HG03571 (cell line): ENCODE results near the gene PLEKHA1.

Source experiments
- ATAC-seq: cut with Tn5 transposase; IDR thresholded peaks from one replicate; pipeline ENCODE4 v1.9.1; 2021; ENCODE audit not compliant: unreplicated experiment

The PLEKHA1 gene

DNA sequence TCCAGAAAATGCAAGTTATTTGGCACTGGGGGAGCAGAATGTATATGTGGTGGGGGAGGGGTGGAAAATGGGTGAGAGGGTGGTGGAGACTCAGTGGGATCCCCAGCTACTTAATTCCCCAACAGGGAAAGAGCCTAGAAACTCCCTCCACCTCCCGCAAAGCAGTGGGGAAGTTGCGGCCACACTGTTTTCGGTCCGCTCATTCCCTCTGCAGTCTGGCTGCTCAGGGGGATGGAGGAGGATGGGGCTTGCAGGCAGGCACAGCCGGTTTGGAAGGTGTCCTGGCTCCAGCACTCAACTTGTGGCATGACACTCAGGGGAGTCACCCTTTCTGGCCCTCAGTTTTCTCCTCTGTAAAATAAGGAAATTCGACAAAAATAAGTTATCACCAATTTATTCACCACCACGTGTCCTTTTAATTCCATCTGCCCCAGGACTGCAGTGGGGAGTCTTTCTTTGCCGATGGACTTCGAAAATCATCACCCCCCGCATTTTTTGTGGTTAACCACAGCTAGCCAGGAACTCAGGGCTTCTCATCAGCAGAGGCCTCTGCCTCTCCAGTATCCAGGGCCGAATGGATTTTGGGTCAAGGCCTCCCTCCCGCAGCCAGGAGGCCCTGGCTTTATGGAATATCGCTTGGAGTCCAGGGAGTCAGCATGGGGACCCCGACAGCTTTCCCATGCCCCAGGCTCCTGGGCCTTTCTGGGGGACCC is 85.2 kb downstream of the PLEKHA1 start:
- no peak for ATAC-seq

- ATAC-seq = no peak
These were observed 86.4 kb downstream of the PLEKHA1 start for GRCh38 chr10:122460891-122461293.

GRCh38 chr10:122461367-122461728 is 86.8 kb downstream of the PLEKHA1 start, which contains the start of gene HTRA1:
HTRA1 (plus strand) TSS chr10:122461553; CDS start chr10:122461653, 100 bp downstream.
- no peak for ATAC-seq

DNA sequence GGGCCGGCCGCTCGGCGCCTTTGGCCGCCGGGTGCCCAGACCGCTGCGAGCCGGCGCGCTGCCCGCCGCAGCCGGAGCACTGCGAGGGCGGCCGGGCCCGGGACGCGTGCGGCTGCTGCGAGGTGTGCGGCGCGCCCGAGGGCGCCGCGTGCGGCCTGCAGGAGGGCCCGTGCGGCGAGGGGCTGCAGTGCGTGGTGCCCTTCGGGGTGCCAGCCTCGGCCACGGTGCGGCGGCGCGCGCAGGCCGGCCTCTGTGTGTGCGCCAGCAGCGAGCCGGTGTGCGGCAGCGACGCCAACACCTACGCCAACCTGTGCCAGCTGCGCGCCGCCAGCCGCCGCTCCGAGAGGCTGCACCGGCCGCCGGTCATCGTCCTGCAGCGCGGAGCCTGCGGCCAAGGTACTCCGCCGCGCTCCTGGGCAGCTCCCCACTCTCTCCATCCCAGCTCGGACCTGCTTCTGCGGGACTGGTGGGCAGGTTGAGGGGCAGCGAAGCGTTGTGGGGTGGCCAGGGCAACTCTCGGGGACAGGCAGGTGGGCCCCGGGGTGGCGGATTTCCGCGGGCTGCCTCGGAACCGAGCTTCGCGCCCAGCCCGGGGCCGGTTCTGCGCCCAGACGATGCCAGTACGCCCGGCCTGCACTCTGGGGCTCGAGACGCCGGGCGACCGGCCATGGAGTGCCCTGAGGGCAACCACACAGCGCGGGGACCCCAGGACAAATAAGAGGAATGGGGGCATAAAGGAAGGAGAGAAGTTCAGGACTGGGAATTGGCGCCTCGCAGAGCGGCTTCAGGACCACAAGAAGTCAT is 87.4 kb downstream of the PLEKHA1 start:
- ATAC-seq = no peak

DNA sequence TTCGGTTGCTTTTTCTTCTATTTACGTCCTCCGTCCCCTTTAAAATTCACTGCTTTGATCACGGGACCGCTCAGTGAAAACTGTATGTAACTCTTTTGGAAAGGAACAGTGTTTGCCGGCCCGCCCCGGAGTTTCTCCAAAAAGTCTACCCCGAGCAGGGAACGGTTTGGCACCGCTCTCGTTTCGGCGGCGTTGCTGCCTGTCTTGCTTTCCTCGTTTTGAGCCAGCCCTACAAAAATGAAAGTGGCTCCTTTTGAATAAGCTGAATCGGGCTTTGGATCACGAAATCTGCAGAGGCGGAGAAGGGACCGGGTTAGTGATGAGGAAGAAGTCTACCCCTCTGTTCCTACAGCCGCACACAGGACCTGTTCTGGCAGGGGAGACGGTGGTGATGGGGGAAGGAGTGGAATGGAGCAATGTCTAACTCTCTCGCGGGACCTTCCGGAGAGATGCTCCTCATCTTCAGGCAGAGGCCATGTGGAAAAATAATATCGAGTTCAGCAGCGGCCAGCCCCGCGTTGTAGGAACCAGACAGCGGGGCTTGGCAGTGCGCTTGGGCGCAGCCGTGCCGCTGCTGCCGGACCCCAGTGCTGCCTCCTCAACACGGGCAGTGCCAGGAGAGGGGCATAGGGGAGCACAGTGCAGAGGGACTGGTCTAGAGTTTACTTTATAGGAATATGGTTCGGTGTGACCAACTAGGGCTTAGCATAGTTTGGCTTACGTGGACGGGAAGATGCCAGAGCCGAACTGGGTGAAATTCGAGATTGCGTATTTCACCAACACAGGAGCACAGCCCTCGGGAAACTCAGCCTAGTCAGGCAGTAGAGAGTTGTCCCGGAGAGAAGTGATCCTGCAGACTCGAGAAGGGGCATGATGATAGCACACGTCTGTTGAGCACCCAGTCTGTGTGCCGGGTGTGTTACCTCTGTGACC is 88.3 kb downstream of the PLEKHA1 start:
- no peak for ATAC-seq

DNA sequence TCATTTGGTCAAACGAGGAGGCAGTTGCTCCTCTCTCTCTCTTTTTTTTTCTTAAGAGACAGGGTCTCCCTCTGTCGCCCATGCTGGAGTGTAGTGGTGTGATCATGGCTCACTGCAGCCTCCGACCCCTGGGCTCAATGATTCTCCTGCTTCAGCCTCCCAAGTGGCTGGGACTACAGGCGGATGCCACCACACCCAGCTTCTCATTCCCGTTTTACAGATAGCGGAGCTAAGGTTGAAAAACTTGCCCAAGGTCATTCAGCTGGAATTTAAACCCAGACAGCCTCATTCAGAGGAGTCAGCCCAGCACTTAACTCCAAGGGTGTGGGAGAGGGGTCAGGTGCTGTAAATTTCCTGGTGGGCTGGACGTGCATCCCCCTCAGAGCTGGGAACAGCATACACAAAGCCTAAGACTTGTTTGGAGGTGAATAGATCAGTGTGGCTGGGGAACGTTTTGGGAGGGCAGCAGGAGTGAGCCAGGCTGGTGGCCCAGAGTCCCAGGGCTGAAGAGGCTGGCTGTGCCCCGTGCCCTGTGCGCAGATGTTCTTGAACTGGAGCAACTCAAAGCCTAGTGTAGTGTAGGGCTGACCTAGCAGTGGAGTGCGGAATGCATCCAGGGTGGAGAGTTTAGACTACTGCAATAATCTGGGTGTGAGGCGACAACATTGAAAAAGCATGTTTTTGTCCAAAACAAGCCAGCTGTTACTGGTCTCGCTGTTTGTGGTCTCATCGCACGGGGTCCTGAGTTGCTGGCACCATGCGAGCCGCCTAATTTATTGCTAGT is 89.2 kb downstream of the PLEKHA1 start:
- ATAC-seq = no peak

DNA sequence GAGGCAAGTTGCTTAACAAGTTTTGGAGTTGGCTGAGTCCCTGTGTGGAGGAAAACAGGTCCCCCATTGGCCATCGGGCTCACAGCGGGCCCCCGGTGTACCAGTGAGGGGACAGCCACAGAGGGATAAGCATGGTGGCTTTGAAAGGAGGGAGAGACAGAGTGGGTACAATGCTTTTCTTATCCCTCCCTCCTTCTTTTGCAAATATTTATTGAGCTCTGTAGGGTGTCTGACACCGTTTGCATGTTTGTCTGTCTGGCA is 89.7 kb downstream of the PLEKHA1 start:
- no peak for ATAC-seq

DNA sequence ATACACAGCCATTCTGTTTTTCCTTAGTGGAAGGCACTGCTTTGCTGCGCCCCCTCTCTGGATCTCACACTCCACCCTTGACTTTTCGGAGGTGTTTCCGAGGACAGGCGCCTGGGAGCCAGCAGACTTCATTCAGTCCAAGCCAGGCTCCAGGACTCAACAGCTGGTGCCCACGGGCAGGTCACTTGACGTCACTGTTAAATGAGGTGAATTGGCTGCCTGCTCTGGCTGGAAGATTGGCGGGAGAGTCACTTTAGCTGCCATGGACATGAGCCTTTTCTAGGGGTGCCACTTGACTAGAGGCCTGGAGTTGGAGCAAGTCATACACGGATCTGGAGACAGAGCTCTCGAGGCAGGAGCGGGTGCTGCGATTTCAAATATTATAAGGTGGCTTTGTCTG is 90.1 kb downstream of the PLEKHA1 start:
- ATAC-seq = no peak

DNA sequence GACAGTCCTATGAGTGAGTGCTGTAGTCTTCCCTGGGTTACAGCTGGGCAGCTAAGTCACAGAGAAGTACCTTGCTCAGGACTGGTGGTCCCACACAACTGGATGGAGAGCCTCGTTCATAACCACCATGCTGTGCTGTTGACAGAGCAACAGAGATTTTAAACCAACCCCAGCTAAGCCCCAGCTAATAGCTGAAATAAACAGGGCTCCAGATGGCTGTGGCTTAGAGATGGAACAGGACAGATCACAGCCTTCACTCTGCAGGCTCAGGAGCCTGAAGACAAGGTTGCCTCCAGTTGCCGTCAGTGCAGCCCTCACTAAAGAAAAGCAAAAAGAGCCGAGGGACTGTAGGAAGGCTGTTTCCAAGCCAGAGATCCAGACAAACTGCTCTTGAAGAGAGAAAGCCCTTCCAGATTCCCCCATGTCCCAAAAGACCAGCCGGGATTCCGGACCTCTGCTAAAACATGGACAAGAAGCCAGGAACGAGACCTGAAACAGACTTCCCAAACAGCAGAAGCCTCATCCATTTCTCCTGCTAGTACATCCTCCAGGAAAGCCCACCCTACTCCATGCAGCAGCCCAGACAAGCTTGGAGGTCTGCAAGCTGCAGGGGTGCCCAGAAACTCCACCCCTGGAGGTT is 91.0 kb downstream of the PLEKHA1 start:
- ATAC-seq = no peak

DNA sequence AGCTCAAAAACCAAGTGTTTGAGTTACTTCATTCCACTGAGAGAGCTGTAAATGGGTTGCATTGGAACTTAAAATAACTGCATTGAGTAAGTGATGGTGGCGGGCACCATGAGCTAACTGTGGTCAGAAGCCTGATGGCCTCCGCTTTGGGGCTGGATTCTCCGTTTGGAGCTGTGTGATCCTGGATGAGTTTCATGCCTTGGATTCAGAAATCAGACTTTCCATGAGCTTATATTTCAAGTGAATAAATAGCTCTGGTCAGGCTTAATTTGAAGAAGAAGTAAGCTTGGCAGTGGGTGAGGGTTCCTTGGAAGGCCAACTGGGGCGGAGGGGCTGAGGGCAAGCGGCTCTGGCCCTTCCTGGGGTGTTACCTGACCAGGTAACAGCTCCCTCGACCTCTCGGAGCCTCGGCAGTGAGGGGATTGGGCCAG is 92.5 kb downstream of the PLEKHA1 start:
- no peak for ATAC-seq

GRCh38 chr10:122467701-122468100 is 93.2 kb downstream of the PLEKHA1 start:
- ATAC-seq = no peak

GRCh38 chr10:122468307-122468925 is 93.9 kb downstream of the PLEKHA1 start:
- ATAC-seq = no peak

- ATAC-seq = no peak
These were observed 94.6 kb downstream of the PLEKHA1 start for GRCh38 chr10:122468926-122469781.

DNA sequence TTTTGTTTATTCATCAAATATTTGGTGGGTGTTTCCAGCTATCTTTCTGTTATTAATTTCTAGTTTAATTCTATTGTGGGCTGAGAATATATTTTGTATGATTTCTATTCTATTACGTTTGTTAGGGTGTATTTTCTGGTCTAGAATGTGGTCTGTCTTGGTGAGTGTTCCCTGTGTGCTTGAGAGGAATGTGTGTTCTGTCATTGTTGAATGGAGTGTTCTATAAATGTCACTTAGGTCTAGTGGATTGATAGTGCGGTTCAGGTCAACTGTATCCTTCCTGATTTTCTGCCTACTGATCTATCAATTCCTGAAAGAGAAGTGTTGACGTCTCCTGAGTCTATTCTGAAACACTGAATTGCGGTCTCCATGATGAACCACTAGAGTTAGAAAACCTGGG is 95.3 kb downstream of the PLEKHA1 start:
- no peak for ATAC-seq

- no peak for ATAC-seq
These were observed 97.1 kb downstream of the PLEKHA1 start for GRCh38 chr10:122471531-122472177.

- no peak for ATAC-seq
These were observed 98.6 kb downstream of the PLEKHA1 start for GRCh38 chr10:122473116-122473515.

- no peak for ATAC-seq
These were observed 99.8 kb downstream of the PLEKHA1 start for GRCh38 chr10:122474131-122474818.

DNA sequence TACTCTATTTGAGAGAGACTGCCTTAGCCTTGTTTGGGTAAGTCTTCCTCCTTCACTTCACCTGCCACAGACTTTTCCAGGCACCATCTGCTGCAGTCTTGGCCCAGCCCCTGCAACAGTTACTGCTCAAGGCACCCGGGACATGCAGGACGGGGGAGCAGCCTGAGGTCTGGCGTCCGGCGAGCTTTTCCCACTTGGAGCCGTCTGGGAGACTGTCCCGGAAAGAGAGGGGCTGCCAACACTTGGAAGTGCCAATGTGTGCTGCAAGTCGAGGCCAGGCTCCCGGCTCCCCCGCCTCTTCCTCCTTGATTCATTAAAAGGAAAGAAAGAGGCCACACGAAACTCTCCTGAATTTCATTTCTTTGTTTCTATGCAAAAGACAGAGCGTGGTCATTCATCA is 100.6 kb downstream of the PLEKHA1 start:
- ATAC-seq = no peak
